Epithelial cell of prostate (primary cell): ENCODE measurements around the gene GBX1.

Experiments used
- DNase-seq: peaks from one replicate; pipeline ENCODE4 v3.0.0-alpha.2; 2011; ENCODE audit warnings: low read depth, low spot score
- H3K27ac ChIP-seq: fragments of 450-650 bp; 2 replicates; pipeline ENCODE4 v1.5.1; 2017; ENCODE audit warnings: mild to moderate bottlenecking

The GBX1 gene

GRCh38 chr7:151130741-151131157 lies 36.7 kb downstream of the GBX1 start:
- no peak overlapping the region for H3K27ac ChIP-seq
- no peak for DNase-seq

- H3K27ac ChIP-seq, result no peak overlapping the region
- no peak for DNase-seq
Measured at GRCh38 chr7:151129960-151130591, 37.4 kb downstream of the GBX1 start.

- no peak overlapping the region for H3K27ac ChIP-seq
- no peak for DNase-seq
Measured at GRCh38 chr7:151129117-151129959, 38.2 kb downstream of the GBX1 start.

- DNase-seq, result no peak
Measured at GRCh38 chr7:151128716-151129115, 38.8 kb downstream of the GBX1 start.

GRCh38 chr7:151128144-151128543 lies 39.4 kb downstream of the GBX1 start:
- no peak overlapping the region for H3K27ac ChIP-seq
- DNase-seq, result no peak

More at GRCh38 chr7:151128716-151129115, 38.8 kb downstream of the GBX1 start:
- no peak overlapping the region for H3K27ac ChIP-seq

GRCh38 chr7:151126491-151127137 lies 40.9 kb downstream of the GBX1 start:
- H3K27ac ChIP-seq, result no peak overlapping the region
- no peak for DNase-seq

- no peak for DNase-seq
- H3K27ac ChIP-seq, result no peak overlapping the region
Measured at GRCh38 chr7:151125846-151126481, 41.5 kb downstream of the GBX1 start.

GRCh38 chr7:151125470-151125845 lies 42.0 kb downstream of the GBX1 start:
- H3K27ac ChIP-seq, result no peak overlapping the region

GRCh38 chr7:151124899-151125399 lies 42.5 kb downstream of the GBX1 start:
- DNase-seq, result no peak
- no peak overlapping the region for H3K27ac ChIP-seq

More at GRCh38 chr7:151125470-151125845, 42.0 kb downstream of the GBX1 start:
- no peak for DNase-seq

GRCh38 chr7:151124481-151124880 lies 43.0 kb downstream of the GBX1 start:
- no peak overlapping the region for H3K27ac ChIP-seq
- DNase-seq, result no peak

- H3K27ac ChIP-seq, result no peak overlapping the region
- DNase-seq, result peak; percentile 24
Measured at GRCh38 chr7:151123822-151124464, 43.6 kb downstream of the GBX1 start.

- no peak for DNase-seq
- H3K27ac ChIP-seq, result no peak overlapping the region
Measured at GRCh38 chr7:151123158-151123821, 44.2 kb downstream of the GBX1 start.

GRCh38 chr7:151122796-151123157 lies 44.7 kb downstream of the GBX1 start:
- DNase-seq, result no peak
- H3K27ac ChIP-seq, result no peak overlapping the region

- H3K27ac ChIP-seq, result no peak overlapping the region
- DNase-seq, result no peak
Measured at GRCh38 chr7:151122276-151122675, 45.2 kb downstream of the GBX1 start.

- no peak overlapping the region for H3K27ac ChIP-seq
- no peak for DNase-seq
Measured at GRCh38 chr7:151121380-151122170, 45.9 kb downstream of the GBX1 start.

- H3K27ac ChIP-seq, result no peak overlapping the region
- no peak for DNase-seq
Measured at GRCh38 chr7:151120896-151121295, 46.6 kb downstream of the GBX1 start.

GRCh38 chr7:151119902-151120301 lies 47.6 kb downstream of the GBX1 start:
- DNase-seq, result no peak
- H3K27ac ChIP-seq, result no peak overlapping the region

GRCh38 chr7:151119055-151119415 lies 48.5 kb downstream of the GBX1 start:
- no peak for DNase-seq
- no peak overlapping the region for H3K27ac ChIP-seq
